Epithelial cell of esophagus (primary cell): Measurements from ENCODE around the gene ALG9.
"Not testable (repeated sequence)": the region's sequence is repeated elsewhere in the genome, so short reads cannot be mapped to it uniquely, and the experiment has no call there.

Source experiments
- DNase-seq: peaks from one replicate; pipeline ENCODE4 v3.0.0; 2010; ENCODE audit warnings: low read depth
- H3K4me3 ChIP-seq: 2 replicates; pipeline ENCODE4 v1.5.1; 2011; ENCODE audit warnings: mild to moderate bottlenecking, low read length, control low read depth
- CTCF ChIP-seq: IDR thresholded peaks from 2 replicates; pipeline ENCODE4 v1.5.1; 2011; ENCODE audit warnings: low read depth, mild to moderate bottlenecking, low read length, control low read depth, inconsistent platforms; ENCODE audit not compliant: insufficient read depth; ENCODE audit errors: missing control alignments

Gene ALG9

GRCh38 chr11:111908639-111909305 is 37.4 kb upstream of the ALG9 start:
- H3K4me3 ChIP-seq: no peak overlapping the region
- no peak for TF ChIP-seq CTCF
- DNase-seq: no peak

GRCh38 chr11:111906680-111907079 is 35.3 kb upstream of the ALG9 start:
- TF ChIP-seq CTCF: no peak
- no peak overlapping the region for H3K4me3 ChIP-seq
- DNase-seq: no peak

GRCh38 chr11:111905411-111905810 is 34.0 kb upstream of the ALG9 start:
- H3K4me3 ChIP-seq: no peak overlapping the region
- no peak for TF ChIP-seq CTCF
- no peak for DNase-seq

- DNase-seq: no peak
- no peak overlapping the region for H3K4me3 ChIP-seq
- no peak for TF ChIP-seq CTCF
Observed at GRCh38 chr11:111886844-111887243, 15.5 kb upstream of the ALG9 start.

- no peak for TF ChIP-seq CTCF
Observed at GRCh38 chr11:111886032-111886431, 14.7 kb upstream of the ALG9 start.

GRCh38 chr11:111885053-111885452 is 13.7 kb upstream of the ALG9 start:
- H3K4me3 ChIP-seq, DNase-seq: not testable (repeated sequence)

More at GRCh38 chr11:111886032-111886431, 14.7 kb upstream of the ALG9 start:
- no peak overlapping the region for H3K4me3 ChIP-seq
- no peak for DNase-seq

GRCh38 chr11:111882202-111882601 is 10.8 kb upstream of the ALG9 start:
- no peak for DNase-seq
- no peak for TF ChIP-seq CTCF
- no peak overlapping the region for H3K4me3 ChIP-seq

GRCh38 chr11:111879637-111879960 is 8.2 kb upstream of the ALG9 start:
- DNase-seq: no peak
- TF ChIP-seq CTCF: no peak
- peak overlapping the region; percentile 75 for H3K4me3 ChIP-seq
